SKM-1 (cell line): ENCODE results near the gene TSHZ2.
"Not testable (repeated sequence)": the region's sequence is repeated elsewhere in the genome, so short reads cannot be mapped to it uniquely, and the experiment has no call there.

Experiments used
- DNase-seq: peaks from one replicate; lab custom pipeline; 2025; ENCODE audit not compliant: unreplicated experiment; lab: John Stamatoyannopoulos, UW

TSHZ2 gene

DNA sequence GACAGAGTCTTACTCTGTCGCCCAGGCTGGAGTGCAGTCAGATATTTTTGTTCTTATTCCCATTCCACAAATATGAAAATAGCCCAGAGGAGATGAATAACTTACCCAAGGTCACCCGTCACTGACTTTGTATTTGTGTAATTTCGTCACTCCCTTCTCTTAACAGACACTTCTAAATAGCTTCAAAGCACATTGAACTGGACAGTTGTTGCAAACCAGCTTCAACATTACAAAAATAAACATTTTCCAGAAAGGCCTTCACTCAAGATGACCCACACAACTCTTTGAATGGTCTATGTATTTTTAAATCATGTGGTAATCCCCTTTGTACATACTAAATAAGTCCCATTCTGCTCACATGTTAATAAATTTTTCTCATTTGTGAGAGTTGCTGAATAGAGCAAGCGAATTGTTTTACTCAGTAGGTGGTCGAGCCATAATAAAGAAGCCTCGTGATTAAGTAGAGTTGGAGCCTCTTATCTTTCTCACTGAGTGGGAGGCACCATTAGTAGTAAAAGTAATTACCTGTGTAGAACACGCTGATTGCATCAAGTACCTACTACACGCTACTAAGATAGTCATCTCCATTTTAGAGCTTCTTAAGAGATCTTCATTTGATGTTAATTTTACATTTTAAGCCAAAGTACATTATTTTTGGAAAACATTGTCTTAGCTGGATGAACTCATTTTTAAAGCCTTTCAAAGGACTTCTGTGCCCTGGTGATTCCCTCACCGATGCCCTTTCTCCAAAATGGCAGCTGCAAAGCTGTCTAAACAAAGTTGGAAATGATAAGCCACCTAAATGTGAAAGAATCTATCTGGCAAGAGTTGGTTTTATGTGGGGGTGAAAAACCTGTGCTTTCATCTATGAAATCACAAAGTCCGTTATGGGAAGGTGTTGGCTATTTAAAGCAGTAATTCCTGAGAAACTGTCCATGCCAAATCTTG, 110.0 kb downstream of the TSHZ2 start:
- DNase-seq, result no peak

- no peak for DNase-seq
Measured at GRCh38 chr20:53083411-53083810, 111.3 kb downstream of the TSHZ2 start.

GRCh38 chr20:53084408-53084997, 112.3 kb downstream of the TSHZ2 start:
- no peak for DNase-seq

GRCh38 chr20:53085720-53086119, 113.6 kb downstream of the TSHZ2 start:
- peak; percentile 41 for DNase-seq

- DNase-seq, result no peak
Measured at GRCh38 chr20:53087037-53087777, 115.0 kb downstream of the TSHZ2 start.

DNA sequence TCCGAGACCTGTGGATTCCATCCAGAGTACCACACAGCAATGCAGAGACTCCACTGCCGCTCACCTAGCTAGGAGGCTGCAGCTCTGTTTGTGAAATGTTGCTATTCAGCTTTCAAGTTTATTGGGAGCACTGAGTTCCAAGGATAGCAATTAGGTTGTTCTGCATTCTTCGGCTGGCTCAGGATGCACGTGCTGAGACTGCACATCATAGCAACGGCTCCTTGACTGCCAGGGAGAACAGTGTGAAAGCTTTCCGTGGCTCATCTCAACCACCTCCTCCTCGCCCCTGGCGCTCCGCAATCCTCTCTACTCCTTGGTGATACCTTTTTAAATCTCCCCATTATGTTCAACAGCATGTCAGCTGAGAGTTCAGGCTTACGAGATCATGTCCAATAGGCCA, 116.6 kb downstream of the TSHZ2 start:
- DNase-seq, result no peak

DNA sequence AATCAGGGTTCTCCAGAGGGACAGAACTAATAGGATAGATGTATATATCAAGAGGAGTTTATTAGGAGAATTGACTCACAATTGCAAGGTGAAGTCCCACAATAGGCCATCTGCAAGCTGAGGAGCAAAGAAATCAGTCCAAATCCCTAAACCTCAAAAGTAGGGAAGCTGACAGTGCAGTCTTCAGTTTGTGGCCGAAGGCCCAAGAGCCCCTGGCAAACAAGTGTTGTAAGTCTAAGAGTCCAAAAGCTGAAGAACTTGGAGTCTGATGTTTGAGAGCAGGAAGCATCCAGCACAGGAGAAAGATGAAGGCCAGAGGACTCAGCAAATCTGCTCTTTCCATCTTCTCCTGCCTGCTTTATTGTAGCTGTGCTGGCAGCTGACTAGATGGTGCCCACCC, 117.7 kb downstream of the TSHZ2 start:
- DNase-seq, result not testable (repeated sequence)

DNA sequence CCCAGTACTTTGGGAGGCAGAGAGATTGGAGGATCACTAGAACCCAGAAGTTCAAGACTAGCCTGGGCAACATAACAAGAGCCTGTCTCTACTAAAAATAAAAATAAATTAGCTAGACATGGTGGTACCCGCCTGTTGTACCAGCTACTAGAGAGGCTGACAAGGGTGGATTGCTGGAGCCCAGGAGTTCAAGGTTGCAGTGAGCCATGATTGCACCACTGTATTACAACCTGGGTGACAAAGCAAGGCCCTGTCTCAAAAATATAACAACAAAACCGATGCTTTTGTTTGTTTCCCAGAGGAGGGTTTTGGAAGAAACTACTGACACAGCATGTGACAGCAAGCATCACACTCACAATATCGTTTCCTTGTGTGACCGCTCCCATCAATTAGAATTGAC, 119.6 kb downstream of the TSHZ2 start:
- no peak for DNase-seq

DNA sequence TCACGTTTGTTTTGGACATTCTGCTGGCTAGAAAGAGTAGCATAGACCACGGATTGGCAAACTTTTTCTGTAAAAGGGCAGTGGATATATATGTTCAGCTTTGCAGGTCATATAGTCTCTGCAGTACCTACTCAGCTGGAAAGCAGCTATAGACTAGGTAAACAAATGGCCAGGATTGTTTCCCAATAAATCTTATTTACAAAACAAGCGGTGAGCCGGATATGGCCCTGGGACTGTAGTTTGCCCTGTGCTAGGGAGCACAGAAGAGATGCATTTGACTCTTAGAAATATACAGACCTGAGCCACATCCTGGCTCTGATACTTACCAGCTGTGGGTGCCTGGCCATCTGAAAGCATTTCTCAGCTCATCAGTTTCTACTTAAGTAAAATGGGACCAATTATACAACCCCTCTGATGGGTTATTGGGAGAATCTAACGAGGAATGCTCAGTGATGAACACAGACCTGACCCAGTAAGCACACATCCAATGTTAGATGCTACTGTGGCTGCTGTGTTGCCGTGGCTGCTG, 120.7 kb downstream of the TSHZ2 start:
- DNase-seq, result no peak

DNA sequence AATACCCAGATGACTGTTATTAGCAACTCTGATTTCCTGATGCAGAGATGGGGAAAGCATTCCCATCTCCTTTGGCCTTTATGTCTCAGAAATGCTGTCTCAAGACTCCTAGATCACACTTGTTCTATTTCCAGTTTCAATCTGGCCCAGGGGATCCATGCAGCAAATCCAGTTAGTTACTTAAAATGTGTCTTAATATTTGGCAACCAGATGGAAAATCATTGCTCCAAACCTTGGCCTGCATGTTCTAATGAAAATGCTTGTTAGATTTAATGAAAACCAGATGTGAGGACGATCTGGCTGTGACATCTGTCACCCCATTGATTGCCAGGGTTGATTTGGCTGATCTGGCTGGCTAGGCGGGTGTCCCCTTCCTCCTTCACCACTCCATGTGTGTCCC, 125.2 kb downstream of the TSHZ2 start:
- DNase-seq, result no peak

DNA sequence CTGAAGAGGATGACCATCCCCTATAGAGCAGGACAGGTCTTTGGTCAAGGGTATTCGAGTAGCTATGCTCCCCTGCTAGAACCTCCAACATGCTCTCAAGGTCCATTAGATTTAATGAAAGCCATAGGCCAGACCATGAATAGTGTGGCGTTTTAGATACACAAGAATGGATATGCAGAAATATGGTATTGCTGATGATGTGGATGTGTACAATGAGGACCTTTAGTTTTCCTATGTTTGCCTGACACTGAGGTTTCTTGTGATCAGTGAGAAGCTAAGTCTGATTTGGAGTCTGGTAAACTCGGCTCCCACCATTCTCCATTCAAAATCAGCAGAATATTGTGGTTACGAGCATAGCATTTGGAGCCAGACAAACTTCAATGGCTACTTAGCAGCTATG, 125.6 kb downstream of the TSHZ2 start:
- no peak for DNase-seq

GRCh38 chr20:53098621-53099020, 126.5 kb downstream of the TSHZ2 start:
- no peak for DNase-seq

DNA sequence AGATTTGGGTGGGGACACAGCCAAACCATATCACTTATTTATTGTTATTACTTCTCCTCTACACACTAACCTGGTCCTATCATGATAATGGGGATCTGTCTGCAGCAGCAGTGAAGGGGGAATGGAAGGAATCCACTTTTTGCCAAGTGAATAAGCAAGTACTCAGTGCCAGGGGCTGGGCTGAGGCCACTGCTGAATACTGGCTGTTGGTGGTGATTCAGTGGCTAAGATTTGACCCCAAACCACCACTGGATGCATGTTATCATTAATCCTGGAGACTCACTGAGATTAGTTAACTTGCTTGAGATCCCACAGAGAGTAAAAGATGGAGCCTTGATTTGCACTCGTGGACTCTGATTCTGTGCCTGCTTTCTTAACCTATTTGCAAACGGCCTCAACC, 127.7 kb downstream of the TSHZ2 start:
- no peak for DNase-seq

GRCh38 chr20:53100476-53100911, 128.3 kb downstream of the TSHZ2 start:
- no peak for DNase-seq

DNA sequence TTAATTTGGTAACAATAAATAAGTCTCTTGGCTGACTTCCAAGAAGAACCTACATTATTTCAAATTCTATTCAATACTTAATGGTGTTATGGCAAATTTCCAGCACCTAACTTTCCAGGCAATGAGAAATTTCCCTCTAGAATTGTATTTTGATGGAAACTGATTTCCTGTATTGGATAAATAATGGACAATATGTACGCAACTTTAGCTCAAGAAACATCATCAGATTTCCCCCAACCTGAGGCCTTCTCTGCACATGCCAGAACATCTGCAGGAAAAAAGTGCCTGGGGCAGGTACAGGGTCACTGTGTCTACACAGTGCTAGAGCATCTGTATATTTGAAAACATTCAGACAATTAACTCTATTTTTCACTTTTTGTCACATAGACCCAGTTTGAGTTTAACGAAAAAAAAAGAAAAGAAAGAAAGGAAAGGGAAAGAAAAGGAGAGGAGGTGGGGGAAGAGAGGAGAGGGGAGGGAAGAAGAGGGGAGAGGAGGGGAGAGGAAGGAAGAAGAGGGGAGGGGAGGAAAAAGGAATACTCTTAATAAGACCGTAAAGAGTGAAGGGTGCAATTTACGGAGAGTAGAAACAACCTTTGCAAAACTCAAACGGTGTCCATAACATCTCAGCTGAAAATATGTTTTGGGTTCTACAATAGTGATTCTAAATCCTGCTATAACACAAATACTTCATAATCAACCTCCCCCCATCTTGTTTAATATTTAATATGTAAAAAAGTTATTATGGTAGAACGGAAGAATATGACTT, 130.0 kb downstream of the TSHZ2 start:
- no peak for DNase-seq

DNA sequence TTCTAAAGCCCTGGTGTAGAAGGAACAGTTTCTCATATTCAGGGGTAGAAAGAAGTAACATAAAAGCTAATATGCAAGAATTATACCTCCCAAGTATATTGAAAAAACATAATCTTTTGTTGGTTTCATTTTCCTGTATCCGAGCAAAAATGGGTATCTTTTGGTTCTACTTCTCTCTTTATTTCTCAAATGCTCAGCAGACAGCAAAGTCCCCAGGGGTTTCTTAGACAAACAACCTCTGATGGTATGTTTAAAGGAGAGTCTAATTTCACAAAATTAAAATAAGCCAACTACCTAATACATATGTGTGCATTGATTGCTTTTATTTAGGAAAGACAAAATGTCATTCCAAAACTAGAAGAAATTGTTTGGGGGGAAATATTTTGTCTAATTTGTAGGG, 131.0 kb downstream of the TSHZ2 start:
- DNase-seq, result no peak

- DNase-seq, result no peak
Measured at GRCh38 chr20:53104884-53105283, 132.7 kb downstream of the TSHZ2 start.

GRCh38 chr20:53116733-53117132, 144.6 kb downstream of the TSHZ2 start:
- no peak for DNase-seq

GRCh38 chr20:53122853-53123252, 150.7 kb downstream of the TSHZ2 start:
- DNase-seq, result no peak

- no peak for DNase-seq
Measured at GRCh38 chr20:53124075-53124551, 152.0 kb downstream of the TSHZ2 start.

- no peak for DNase-seq
Measured at GRCh38 chr20:53124803-53125202, 152.6 kb downstream of the TSHZ2 start.
